ENCODE measurements around the gene PRTN3. TPM values are rescaled to one million over a fixed set of nuclear protein-coding genes. Genes with fewer than 3 reads are reported as not detected.

Gene PRTN3
- total RNA-seq, 2 experiments from 2014 or later = not detected

GRCh38 chr19:858284-858683, 17.5 kb downstream of the PRTN3 start:
- ATAC-seq (no peak), DNase-seq (no peak)
- Mint-ChIP-seq H3K27me3 (ENCODE audit: low read depth) (peaks cover 14% of the 10 kb centered on the region), H3K4me3 (no peak overlapping the region), H3K36me3 (ENCODE audit: low read depth) (no peaks in the 10 kb centered on the region), H3K9me3 (ENCODE audit: insufficient read depth) (no peaks in the 10 kb centered on the region), H3K4me1 (ENCODE audit: low read depth) (peaks cover 10% of the 10 kb centered on the region), H3K27ac (no peak overlapping the region)
- ChIA-PET POLR2A (interaction anchor here (0.6 kb wide), 2 partner anchors 35 to 182 kb away, joined by 3 read pairs; partner anchors contain the start of genes ABCA7, MED16 and RNU6-9), CTCF (interaction anchor here (0.9 to 2.3 kb wide), 2 partner anchors 52 to 62 kb away, joined by 4 to 13 read pairs; no protein-coding TSS in a partner anchor)

DNA sequence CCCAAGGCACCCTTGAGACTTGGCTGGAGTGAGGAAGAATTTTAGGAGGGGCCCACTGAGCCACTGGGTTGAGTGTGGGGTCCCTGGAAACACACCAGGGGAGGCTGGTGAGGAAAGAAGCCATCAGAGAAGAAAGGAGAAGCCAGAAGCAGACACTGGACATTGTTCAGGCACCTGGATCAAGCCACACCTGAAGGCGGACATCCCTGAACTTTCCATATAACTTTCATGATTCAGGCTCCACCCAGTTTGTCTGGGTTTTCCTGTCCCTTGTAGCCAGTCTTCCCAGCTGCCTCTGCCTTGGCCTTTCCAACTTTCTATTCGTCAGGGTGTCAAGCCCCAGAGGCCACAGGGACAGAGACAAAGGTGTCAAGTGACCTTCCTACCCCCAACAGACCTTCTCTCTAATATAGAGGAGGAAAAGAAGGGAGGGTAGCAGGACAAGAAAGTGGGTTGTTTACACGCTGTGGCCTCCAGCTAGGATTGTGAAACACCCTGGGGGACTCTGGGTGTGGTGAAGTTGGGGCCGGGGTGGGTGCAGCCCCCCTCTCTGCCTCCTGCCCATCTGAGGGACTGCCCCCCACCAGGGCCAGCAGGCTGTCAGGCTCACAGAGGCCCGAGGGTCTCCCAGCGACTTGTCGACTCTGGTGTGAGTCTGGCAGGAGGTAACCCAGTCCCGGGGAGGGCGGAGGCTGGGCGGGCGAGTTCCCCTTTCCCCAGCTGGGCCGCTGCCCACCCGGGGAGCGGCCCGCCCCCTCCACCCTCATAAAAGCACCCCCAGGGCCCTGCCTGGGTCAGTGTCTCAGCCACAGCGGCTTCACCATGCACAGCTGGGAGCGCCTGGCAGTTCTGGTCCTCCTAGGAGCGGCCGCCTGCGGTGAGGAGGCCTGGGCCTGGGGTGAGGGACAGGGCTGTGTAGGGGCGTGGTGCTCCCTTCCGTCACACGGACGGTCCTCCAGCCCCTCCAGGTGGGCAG, 18.4 kb downstream of the PRTN3 start, which contains the start of gene CFD:
Gene CFD, plus strand, starts transcription at position 797 of the 976 bp plus-strand sequence. Its CDS starts 26 bp downstream, at position 823.
- Mint-ChIP-seq H3K4me1 (ENCODE audit: low read depth) (peaks cover 18% of the 10 kb centered on the region), H3K4me3 (no peak within 1 kb of the TSS), H3K27me3 (ENCODE audit: low read depth) (peaks cover 14% of the 10 kb centered on the region), H3K27ac (no peak within 1 kb of the TSS), H3K36me3 (ENCODE audit: low read depth) (no peaks in the 10 kb centered on the region), H3K9me3 (ENCODE audit: insufficient read depth) (no peaks in the 10 kb centered on the region)
- ATAC-seq (no peak), DNase-seq (no peak)
- ChIA-PET CTCF (interaction anchor here (0.9 to 2.3 kb wide), 2 partner anchors 51 to 61 kb away, joined by 4 to 13 read pairs; no protein-coding TSS in a partner anchor), POLR2A (interaction anchor here (0.6 kb wide), 1 partner anchor 34 kb away, joined by 3 read pairs; the partner anchor contains the start of genes MED16 and RNU6-9)

GRCh38 chr19:861141-861755, 20.4 kb downstream of the PRTN3 start:
- ATAC-seq (no peak), DNase-seq (no peak)
- Mint-ChIP-seq H3K27ac (no peak overlapping the region), H3K4me1 (ENCODE audit: low read depth) (peaks cover 18% of the 10 kb centered on the region), H3K27me3 (ENCODE audit: low read depth) (peaks cover 14% of the 10 kb centered on the region), H3K9me3 (ENCODE audit: insufficient read depth) (no peaks in the 10 kb centered on the region), H3K36me3 (ENCODE audit: low read depth) (no peaks in the 10 kb centered on the region), H3K4me3 (no peak overlapping the region)
- POLR2A ChIA-PET = no interaction called here
- CTCF ChIA-PET = no interaction called here

- Mint-ChIP-seq H3K4me3 (no peak overlapping the region), H3K36me3 (ENCODE audit: low read depth) (no peaks in the 10 kb centered on the region), H3K4me1 (ENCODE audit: low read depth) (peaks cover 18% of the 10 kb centered on the region), H3K9me3 (ENCODE audit: insufficient read depth) (no peaks in the 10 kb centered on the region), H3K27ac (no peak overlapping the region), H3K27me3 (ENCODE audit: low read depth) (peaks cover 14% of the 10 kb centered on the region)
- ChIA-PET CTCF (interaction anchor here (2.7 to 3.2 kb wide), 3 partner anchors 47 to 62 kb away, joined by 24 to 47 read pairs (median 36); no protein-coding TSS in a partner anchor), POLR2A (no interaction called here)
- DNase-seq (peak; percentile 63), ATAC-seq (peak; percentile 16)
Measured at GRCh38 chr19:861756-862580, 21.2 kb downstream of the PRTN3 start.

DNA sequence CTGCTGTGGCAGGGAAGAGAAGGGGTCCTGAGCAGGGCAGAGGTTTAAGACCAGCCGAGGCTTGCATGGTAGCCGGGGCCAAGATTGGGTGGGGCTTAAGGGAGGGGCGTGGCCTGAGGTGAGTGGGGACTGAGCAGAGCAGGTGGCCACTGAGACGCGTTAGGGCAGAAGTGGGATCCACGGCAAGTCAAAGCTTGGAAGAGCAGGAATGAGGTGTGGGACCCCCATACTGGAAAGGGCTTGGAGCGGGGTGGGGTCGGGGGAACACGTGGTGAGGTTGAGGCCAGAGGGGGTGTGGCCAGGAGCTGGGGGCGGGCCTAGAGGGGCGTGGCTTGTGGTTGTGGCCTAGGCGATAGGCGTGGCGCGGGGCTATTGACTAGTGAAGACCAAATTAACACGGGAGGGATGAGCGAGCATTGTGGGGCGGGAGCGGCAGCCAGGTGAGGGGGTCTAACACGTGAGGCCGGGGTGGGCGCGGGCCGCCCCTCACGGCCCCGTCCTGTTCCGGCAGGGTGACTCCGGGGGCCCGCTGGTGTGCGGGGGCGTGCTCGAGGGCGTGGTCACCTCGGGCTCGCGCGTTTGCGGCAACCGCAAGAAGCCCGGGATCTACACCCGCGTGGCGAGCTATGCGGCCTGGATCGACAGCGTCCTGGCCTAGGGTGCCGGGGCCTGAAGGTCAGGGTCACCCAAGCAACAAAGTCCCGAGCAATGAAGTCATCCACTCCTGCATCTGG, 21.9 kb downstream of the PRTN3 start:
- Mint-ChIP-seq H3K27ac (peak overlapping the region; percentile 35), H3K36me3 (ENCODE audit: low read depth) (peaks cover 4% of the 10 kb centered on the region), H3K27me3 (ENCODE audit: low read depth) (peaks cover 14% of the 10 kb centered on the region), H3K4me1 (ENCODE audit: low read depth) (peaks cover 18% of the 10 kb centered on the region), H3K4me3 (peak overlapping the region; percentile 36), H3K9me3 (ENCODE audit: insufficient read depth) (no peaks in the 10 kb centered on the region)
- CTCF ChIA-PET = interaction anchor here (1.1 to 3.2 kb wide), 13 partner anchors 10 to 268 kb away, joined by 3 to 53 read pairs (median 9); partner anchors contain the start of genes MED16, R3HDM4, RNU6-2 and RNU6-9
- POLR2A ChIA-PET = interaction anchor here (0.9 to 1.4 kb wide), 2 partner anchors 56 to 62 kb away, joined by 3 to 6 read pairs; no protein-coding TSS in a partner anchor
- DNase-seq = peak; percentile 80
- peak; percentile 50 for ATAC-seq

- POLR2A ChIA-PET = interaction anchor here (0.9 to 1.4 kb wide), 3 partner anchors 56 to 62 kb away, joined by 3 to 6 read pairs (median 3); no protein-coding TSS in a partner anchor
- peak overlapping the region; percentile 66 for H3K27ac Mint-ChIP-seq
Measured at GRCh38 chr19:863315-863620, 22.5 kb downstream of the PRTN3 start.

GRCh38 chr19:866769-867300, 26.0 kb downstream of the PRTN3 start:
- ChIA-PET CTCF (interaction anchor here (1.2 kb wide), 1 partner anchor 53 kb away, joined by 4 read pairs; no protein-coding TSS in a partner anchor), POLR2A (interaction anchor here (0.6 kb wide), 2 partner anchors 60 to 325 kb away, joined by 3 to 5 read pairs; no protein-coding TSS in a partner anchor)

More at GRCh38 chr19:863315-863620, 22.5 kb downstream of the PRTN3 start:
- peaks cover 4% of the 10 kb centered on the region for H3K36me3 Mint-ChIP-seq (ENCODE audit: low read depth)
- H3K4me1 Mint-ChIP-seq (ENCODE audit: low read depth) = peaks cover 18% of the 10 kb centered on the region
- DNase-seq (no peak), ATAC-seq (no peak)
- CTCF ChIA-PET = interaction anchor here (0.6 to 3.2 kb wide), 31 partner anchors 9 to 380 kb away, joined by 3 to 53 read pairs (median 4); partner anchors contain the start of genes ATP5F1D, MED16, R3HDM4 and RNU6-2
- H3K9me3 Mint-ChIP-seq (ENCODE audit: insufficient read depth) = no peaks in the 10 kb centered on the region
- peaks cover 13% of the 10 kb centered on the region for H3K27me3 Mint-ChIP-seq (ENCODE audit: low read depth)
- no peak overlapping the region for H3K4me3 Mint-ChIP-seq

GRCh38 chr19:867301-867793, 26.5 kb downstream of the PRTN3 start:
- Mint-ChIP-seq H3K27ac (no peak overlapping the region), H3K27me3 (ENCODE audit: low read depth) (peaks cover 5% of the 10 kb centered on the region), H3K36me3 (ENCODE audit: low read depth) (peaks cover 15% of the 10 kb centered on the region), H3K4me3 (no peak overlapping the region), H3K4me1 (ENCODE audit: low read depth) (peaks cover 24% of the 10 kb centered on the region), H3K9me3 (ENCODE audit: insufficient read depth) (no peaks in the 10 kb centered on the region)
- ChIA-PET POLR2A (interaction anchor here (0.6 kb wide), 2 partner anchors 61 to 324 kb away, joined by 3 to 5 read pairs; no protein-coding TSS in a partner anchor), CTCF (no interaction called here)
- no peak for ATAC-seq
- DNase-seq = no peak

More at GRCh38 chr19:866769-867300, 26.0 kb downstream of the PRTN3 start:
- no peaks in the 10 kb centered on the region for H3K9me3 Mint-ChIP-seq (ENCODE audit: insufficient read depth)
- H3K27me3 Mint-ChIP-seq (ENCODE audit: low read depth) = peaks cover 5% of the 10 kb centered on the region
- no peak for ATAC-seq
- peaks cover 19% of the 10 kb centered on the region for H3K4me1 Mint-ChIP-seq (ENCODE audit: low read depth)
- H3K36me3 Mint-ChIP-seq (ENCODE audit: low read depth) = peaks cover 12% of the 10 kb centered on the region
- no peak overlapping the region for H3K27ac Mint-ChIP-seq
- no peak for DNase-seq
- H3K4me3 Mint-ChIP-seq = no peak overlapping the region

GRCh38 chr19:867855-868457, 27.2 kb downstream of the PRTN3 start:
- ATAC-seq (no peak), DNase-seq (no peak)
- H3K4me3 Mint-ChIP-seq = no peak overlapping the region
- no peaks in the 10 kb centered on the region for H3K27me3 Mint-ChIP-seq (ENCODE audit: low read depth)
- no peaks in the 10 kb centered on the region for H3K9me3 Mint-ChIP-seq (ENCODE audit: insufficient read depth)
- ChIA-PET POLR2A (interaction anchor here (0.6 kb wide), 1 partner anchor 61 kb away, joined by 3 read pairs; no protein-coding TSS in a partner anchor), CTCF (no interaction called here)
- peaks cover 19% of the 10 kb centered on the region for H3K36me3 Mint-ChIP-seq (ENCODE audit: low read depth)
- H3K27ac Mint-ChIP-seq = no peak overlapping the region
- peaks cover 23% of the 10 kb centered on the region for H3K4me1 Mint-ChIP-seq (ENCODE audit: low read depth)

Measured in activated CD8-positive, alpha-beta T cell treated with anti-CD3 and anti-CD28 coated beads, Interleukin-2, amount 10 ng/mL, durations not matched to agents 7 days and 5 days (primary cell).